Naive B cell (primary cell): ENCODE data around the gene MRM3. TPM values are rescaled to one million over a fixed set of nuclear protein-coding genes. Genes with fewer than 3 reads are reported as not detected.
A peak's percentile ranks its signal among the peaks of the same experiment; 100 is the strongest.
"Not testable (repeated sequence)": the region's sequence is repeated elsewhere in the genome, so short reads cannot be mapped to it uniquely, and the experiment has no call there.

Experiments
- ATAC-seq, 2 donors: fragments of 150-1000 bp; cut with Tn5 transposase; 2 replicates each; pipeline ENCODE4 v1.10.0; 2021; ENCODE audit warnings: low read depth in 2 of 2, mild to moderate bottlenecking in 2 of 2, moderate library complexity in 2 of 2
- DNase-seq: peaks from one replicate; pipeline ENCODE4 v3.0.0; 2022
- H3K27ac Mint-ChIP-seq, 6 donors: one replicate each; pipeline ENCODE4 v1.8.0; 2020 to 2022; ENCODE audit warnings: mild to moderate bottlenecking in 6 of 6, mixed read lengths in 6 of 6, moderate library complexity in 5 of 6, inconsistent platforms in 2 of 6
- H3K27me3 Mint-ChIP-seq, 3 donors: one replicate each; pipeline ENCODE4 v1.8.0; 2021 to 2022; ENCODE audit warnings: mixed read lengths in 3 of 3, mild to moderate bottlenecking in 1 of 3
- H3K36me3 Mint-ChIP-seq, 2 donors: one replicate each; pipeline ENCODE4 v1.8.0; 2020 to 2022; ENCODE audit warnings: mixed read lengths in 2 of 2, inconsistent platforms in 1 of 2, mild to moderate bottlenecking in 1 of 2
- H3K4me1 Mint-ChIP-seq, 3 donors: one replicate each; pipeline ENCODE4 v1.8.0; 2020 to 2022; ENCODE audit warnings: mixed read lengths in 3 of 3, inconsistent platforms in 1 of 3, mild to moderate bottlenecking in 1 of 3, moderate library complexity in 1 of 3
- H3K4me3 Mint-ChIP-seq, 8 donors: one replicate each; pipeline ENCODE4 v1.8.0; 2020 to 2022; ENCODE audit warnings: mild to moderate bottlenecking in 8 of 8, mixed read lengths in 8 of 8, moderate library complexity in 8 of 8, inconsistent platforms in 2 of 8
- H3K9me3 Mint-ChIP-seq, 7 donors: one replicate each; pipeline ENCODE4 v1.8.0; 2020 to 2022; ENCODE audit warnings: mixed read lengths in 7 of 7, mild to moderate bottlenecking in 5 of 7, inconsistent platforms in 2 of 7, moderate library complexity in 1 of 7
- polyA plus RNA-seq, 6 donors: library from polyadenylated mRNA; unstranded; fragments of 300-500 nt; fragmentation: Illumina TruSeq; gene quantifications; one replicate each; pipeline ENCODE4 v1.2.3, GENCODE V29; 2021; ENCODE audit warnings: low read depth in 6 of 6

The MRM3 gene
- polyA plus RNA-seq, 6 donors from 2014 or later: 25.2 to 61.9 (median 33.0) TPM

DNA sequence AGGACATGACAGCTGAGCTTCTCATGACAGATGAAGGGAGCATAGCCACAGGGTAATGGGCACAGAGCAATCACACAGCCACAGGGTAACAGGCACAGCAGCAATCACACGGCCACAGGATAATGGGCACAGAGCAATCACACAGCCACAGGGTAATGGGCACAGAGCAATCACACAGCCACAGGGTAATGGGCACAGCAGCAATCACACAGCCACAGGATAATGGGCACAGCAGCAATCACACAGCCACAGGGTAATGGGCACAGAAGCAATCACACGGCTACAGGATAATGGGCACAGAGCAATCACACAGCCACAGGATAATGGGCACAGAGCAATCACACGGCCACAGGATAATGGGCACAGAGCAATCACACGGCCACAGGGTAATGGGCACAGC lies 33.5 kb upstream of the MRM3 start:
- not testable (repeated sequence) for DNase-seq, H3K9me3 Mint-ChIP-seq, ATAC-seq, H3K36me3 Mint-ChIP-seq, H3K27me3 Mint-ChIP-seq, H3K27ac Mint-ChIP-seq
- Mint-ChIP-seq H3K4me3 (peak overlapping the region in 1 of 8 donors; percentile 22), H3K4me1 (peaks cover 37 to 41% (median 38%) of the 10 kb centered on the region in 3 donors)

DNA sequence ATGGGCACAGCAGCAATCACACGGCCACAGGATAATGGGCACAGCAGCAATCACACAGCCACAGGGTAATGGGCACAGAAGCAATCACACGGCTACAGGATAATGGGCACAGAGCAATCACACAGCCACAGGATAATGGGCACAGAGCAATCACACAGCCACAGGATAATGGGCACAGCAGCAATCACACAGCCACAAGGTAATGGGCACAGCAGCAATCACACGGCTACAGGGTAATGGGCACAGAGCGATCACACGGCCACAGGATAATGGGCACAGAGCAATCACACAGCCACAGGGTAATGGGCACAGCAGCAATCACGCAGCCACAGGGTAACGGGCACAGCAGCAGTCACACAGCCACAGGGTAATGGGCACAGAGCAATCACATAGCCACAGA lies 32.8 kb upstream of the MRM3 start:
- Mint-ChIP-seq H3K27ac (peak overlapping the region in 2 of 6 donors; percentile 56 to 81), H3K4me3 (peak overlapping the region in 4 of 8 donors; percentile 8 to 74 (median 44)), H3K4me1 (peaks cover 37 to 41% (median 38%) of the 10 kb centered on the region in 3 donors)
- not testable (repeated sequence) for H3K27me3 Mint-ChIP-seq, DNase-seq, H3K9me3 Mint-ChIP-seq, ATAC-seq, H3K36me3 Mint-ChIP-seq

DNA sequence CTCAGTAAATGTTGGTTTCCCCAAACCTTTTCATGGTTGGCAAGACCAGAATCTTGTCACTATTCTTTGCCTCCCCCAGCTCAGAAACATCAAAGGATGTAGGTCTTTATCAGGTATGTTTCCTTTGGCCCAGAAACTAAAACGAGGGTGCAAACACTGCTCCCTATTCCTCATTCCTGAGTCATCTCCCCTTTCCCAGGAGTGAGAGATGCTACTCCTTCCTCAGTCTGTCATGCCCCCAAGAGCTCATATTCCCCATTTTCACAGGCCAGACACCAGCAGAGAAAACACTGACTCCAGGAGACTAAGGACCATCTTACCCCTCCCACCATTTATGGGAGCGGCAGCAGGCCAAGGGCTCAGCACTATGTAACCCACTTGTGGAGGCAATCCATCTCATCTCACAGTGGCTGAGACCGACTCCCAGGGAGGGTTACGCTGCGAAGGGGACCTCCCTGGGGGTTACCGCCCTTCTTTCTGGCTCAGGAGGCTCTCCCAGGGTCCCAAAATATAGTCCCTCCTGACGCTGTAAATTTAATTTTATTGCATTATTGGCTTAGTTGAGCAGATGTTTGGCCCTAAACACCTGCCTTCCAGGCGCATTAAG lies 31.6 kb upstream of the MRM3 start:
- no peaks in the 10 kb centered on the region for H3K27me3 Mint-ChIP-seq
- peak overlapping the region; percentile 9 to 98 (median 96) for H3K27ac Mint-ChIP-seq
- DNase-seq: no peak
- peaks cover 37 to 41% (median 38%) of the 10 kb centered on the region in 3 donors for H3K4me1 Mint-ChIP-seq
- H3K4me3 Mint-ChIP-seq: peak overlapping the region; percentile 43 to 97 (median 95)
- ATAC-seq: no peak
- no peaks in the 10 kb centered on the region for H3K36me3 Mint-ChIP-seq
- no peaks in the 10 kb centered on the region for H3K9me3 Mint-ChIP-seq

DNA sequence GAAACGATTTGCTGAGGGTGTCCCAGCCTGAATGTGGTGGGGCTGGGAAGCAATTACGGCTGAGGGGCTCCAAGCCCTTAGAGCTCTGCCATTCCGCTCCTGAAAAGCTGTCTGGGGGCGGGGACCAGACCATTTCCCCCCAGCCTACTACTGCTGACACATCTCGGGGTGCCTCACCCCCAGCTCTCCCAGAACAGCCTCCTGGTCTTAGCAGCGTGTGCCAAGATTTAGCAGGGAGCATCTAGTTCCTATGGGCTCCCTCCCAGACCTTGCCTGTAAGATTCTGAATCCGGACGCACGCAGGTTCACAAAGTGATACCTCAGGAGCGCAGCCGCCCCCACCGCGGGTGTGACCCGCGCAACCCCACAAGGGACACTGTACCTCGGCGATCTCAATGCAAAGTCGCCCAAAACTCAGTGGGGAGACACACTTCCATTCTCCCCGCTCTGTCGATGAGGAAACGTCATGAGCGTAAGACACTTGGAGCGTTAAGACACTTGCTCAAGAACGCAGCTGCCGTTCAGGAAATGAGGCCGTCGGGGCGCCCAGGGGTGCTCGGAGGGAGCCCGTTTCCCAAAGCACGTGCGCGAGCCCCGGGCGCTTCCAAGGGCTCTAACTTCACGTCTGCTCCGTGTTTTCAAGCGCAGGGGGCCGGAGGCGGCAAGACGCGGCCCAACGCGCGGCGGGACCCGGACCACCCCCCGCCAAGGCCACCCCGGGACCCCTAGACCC lies 30.7 kb upstream of the MRM3 start:
- Mint-ChIP-seq H3K27me3 (no peaks in the 10 kb centered on the region), H3K27ac (peak overlapping the region; percentile 94 to 100 (median 98)), H3K4me3 (peak overlapping the region; percentile 91 to 97 (median 96)), H3K36me3 (no peaks in the 10 kb centered on the region), H3K9me3 (no peaks in the 10 kb centered on the region), H3K4me1 (peaks cover 37 to 41% (median 38%) of the 10 kb centered on the region in 3 donors)
- DNase-seq: peak; percentile 70
- ATAC-seq: peak; percentile 56 to 59

DNA sequence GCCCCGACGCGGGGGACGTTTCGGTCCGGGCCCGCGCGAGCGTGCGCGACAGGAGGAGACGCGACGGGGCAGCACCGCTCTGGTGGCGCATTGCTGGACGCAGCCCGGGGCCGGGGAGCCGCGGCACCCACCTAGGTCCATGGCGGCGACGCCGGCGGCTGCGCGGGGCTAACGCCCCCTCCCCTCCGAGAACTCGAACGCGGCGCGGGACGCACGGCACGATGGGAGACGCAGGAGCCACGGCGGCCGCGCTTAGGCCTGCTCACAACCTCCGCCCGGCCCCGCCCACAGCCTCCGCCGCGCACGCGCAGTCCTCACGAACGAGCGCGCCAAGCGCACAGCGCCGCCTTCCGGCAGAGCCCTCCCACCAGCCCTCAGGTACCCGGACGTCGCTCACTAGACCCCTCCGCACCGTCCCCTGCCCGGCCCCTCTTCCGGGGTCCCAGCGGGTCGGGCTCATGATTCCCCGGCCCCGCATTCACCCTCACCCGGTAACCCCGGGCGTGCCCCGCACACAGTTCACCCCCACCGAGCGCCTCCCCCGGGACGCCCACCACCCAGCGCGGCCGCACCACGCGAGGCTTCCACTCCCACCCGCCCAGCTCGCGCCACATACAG lies 30.0 kb upstream of the MRM3 start, which contains the start of gene GEMIN4:
Gene GEMIN4, minus strand, starts transcription at position 263 of the 618 bp plus-strand sequence. Its CDS starts 122 bp downstream, at position 141.
- peak within 1 kb of the TSS; percentile 91 to 97 (median 96) for H3K4me3 Mint-ChIP-seq
- peaks cover 37 to 41% (median 38%) of the 10 kb centered on the region in 3 donors for H3K4me1 Mint-ChIP-seq
- no peaks in the 10 kb centered on the region for H3K36me3 Mint-ChIP-seq
- no peaks in the 10 kb centered on the region for H3K9me3 Mint-ChIP-seq
- DNase-seq: peak; percentile 99
- peak; percentile 78 to 79 for ATAC-seq
- no peaks in the 10 kb centered on the region for H3K27me3 Mint-ChIP-seq
- H3K27ac Mint-ChIP-seq: peak within 1 kb of the TSS; percentile 96 to 100 (median 98)

DNA sequence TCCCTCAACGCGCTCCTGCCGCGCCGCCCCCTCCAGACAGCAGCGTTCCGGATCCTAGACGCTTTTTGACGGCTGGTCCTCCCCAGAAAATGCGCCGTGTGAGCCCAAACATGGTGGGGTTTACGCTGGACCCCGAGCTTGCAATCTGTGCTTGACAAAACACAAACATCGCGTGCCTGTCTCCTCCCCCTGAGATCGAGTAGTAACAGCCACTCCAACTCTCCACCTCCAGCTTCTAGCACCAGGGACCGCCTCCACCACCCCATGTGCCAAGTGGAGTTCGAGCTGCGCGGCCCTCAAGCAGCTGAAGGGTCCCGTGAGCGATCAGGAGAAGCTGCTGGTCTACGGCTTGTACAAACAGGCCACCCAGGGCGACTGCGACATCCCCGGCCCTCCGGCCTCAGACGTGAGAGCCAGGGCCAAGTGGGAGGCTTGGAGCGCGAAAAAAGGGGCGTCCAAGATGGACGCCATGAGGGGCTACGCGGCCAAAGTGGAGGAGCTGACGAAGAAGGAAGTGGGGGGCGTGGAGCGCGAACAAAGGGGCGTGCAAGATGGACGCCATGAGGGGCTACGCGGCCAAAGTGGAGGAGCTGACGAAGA lies 29.4 kb upstream of the MRM3 start:
- Mint-ChIP-seq H3K9me3 (no peaks in the 10 kb centered on the region), H3K4me3 (peak overlapping the region; percentile 91 to 97 (median 96)), H3K27me3 (no peaks in the 10 kb centered on the region), H3K4me1 (peaks cover 37 to 40% (median 38%) of the 10 kb centered on the region in 3 donors), H3K36me3 (no peaks in the 10 kb centered on the region), H3K27ac (peak overlapping the region; percentile 96 to 98 (median 97))
- ATAC-seq (peak; percentile 10 to 13), DNase-seq (no peak)

DNA sequence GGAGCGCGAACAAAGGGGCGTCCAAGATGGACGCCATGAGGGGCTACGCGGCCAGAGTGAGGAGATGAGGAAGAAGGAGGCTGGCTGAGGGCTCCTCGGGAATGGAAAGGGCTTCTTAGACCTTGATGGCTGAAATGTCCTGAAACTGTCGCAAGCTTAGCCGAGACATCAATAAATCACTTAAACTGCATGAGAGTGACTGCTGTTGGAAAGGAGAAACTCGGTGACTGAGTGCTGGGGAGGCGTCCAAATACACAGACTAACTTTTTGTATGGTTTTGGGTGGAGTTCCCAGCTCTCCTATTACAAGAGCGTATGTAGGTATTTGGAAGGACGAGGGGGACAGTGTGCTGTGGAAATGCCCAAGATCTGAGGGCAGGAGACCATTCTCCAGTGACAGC lies 28.7 kb upstream of the MRM3 start:
- peaks cover 31 to 33% (median 32%) of the 10 kb centered on the region in 3 donors for H3K4me1 Mint-ChIP-seq
- no peak for ATAC-seq
- peak overlapping the region in 7 of 8 donors; percentile 15 to 89 (median 80) for H3K4me3 Mint-ChIP-seq
- H3K27ac Mint-ChIP-seq: peak overlapping the region in 2 of 6 donors; percentile 26 to 87
- H3K36me3 Mint-ChIP-seq: no peaks in the 10 kb centered on the region
- no peak for DNase-seq
- H3K9me3 Mint-ChIP-seq: no peaks in the 10 kb centered on the region
- H3K27me3 Mint-ChIP-seq: no peaks in the 10 kb centered on the region

DNA sequence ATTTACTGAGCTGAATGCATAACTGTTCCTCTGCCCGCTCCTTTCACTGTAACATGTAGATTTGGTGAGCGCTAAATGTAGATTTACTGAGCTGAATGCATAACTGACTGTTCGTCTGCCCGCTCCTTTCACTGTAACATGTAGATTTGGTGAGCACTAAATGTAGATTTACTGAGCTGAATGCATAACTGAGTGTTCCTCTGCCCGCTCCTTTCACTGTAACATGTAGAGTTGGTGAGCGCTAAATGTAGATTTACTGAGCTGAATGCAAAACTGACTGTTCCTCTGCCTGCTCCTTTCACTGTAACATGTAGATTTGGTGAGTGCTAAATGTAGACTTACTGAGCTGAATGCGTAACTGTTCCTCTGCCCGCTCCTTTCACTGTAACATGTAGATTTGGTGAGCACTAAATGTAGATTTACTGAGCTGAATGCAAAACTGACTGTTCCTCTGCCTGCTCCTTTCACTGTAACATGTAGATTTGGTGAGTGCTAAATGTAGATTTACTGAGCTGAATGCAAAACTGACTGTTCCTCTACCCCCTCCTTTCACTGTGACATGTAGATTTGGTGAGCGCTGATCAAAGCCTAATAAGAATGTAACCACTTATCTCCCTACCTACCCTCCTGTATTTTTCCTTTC lies 26.7 kb upstream of the MRM3 start:
- not testable (repeated sequence) for H3K27me3 Mint-ChIP-seq, H3K36me3 Mint-ChIP-seq, DNase-seq, ATAC-seq, H3K9me3 Mint-ChIP-seq
- Mint-ChIP-seq H3K4me3 (peak overlapping the region in 1 of 8 donors; percentile 74), H3K4me1 (peaks cover 18 to 20% (median 18%) of the 10 kb centered on the region in 3 donors), H3K27ac (peak overlapping the region in 1 of 6 donors; percentile 13)

DNA sequence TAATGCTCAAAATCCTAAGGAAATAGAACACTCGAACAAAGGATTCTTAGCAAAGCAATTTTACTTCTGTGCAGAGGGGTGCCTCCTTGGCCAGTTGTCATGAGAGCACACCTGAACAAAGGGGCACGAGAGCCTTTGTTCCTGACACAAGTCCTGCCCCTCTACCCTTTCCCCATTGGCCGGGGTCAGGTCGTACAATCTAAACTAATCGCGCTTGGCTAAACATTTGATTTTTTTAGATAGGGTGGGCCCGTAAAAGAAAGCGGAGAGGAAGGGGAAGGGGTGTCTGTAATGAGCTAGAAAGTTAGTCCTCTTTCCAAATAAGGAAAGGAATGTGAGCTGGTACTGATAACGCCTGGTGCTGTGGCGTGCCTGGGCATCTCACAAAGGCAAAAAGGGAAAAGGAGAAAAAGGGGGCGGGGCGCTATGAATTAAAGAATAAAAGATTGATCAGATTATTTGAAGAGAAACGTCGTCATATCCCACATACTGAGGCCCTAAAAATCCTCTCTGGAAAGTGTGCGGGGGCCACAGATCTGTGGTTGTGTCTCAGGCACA lies 26.1 kb upstream of the MRM3 start:
- not testable (repeated sequence) for DNase-seq, ATAC-seq, H3K27me3 Mint-ChIP-seq, H3K9me3 Mint-ChIP-seq, H3K36me3 Mint-ChIP-seq
- Mint-ChIP-seq H3K27ac (peak overlapping the region in 2 of 6 donors; percentile 13 to 37), H3K4me3 (peak overlapping the region in 3 of 8 donors; percentile 38 to 74 (median 57)), H3K4me1 (peaks cover 12 to 15% (median 14%) of the 10 kb centered on the region in 3 donors)

DNA sequence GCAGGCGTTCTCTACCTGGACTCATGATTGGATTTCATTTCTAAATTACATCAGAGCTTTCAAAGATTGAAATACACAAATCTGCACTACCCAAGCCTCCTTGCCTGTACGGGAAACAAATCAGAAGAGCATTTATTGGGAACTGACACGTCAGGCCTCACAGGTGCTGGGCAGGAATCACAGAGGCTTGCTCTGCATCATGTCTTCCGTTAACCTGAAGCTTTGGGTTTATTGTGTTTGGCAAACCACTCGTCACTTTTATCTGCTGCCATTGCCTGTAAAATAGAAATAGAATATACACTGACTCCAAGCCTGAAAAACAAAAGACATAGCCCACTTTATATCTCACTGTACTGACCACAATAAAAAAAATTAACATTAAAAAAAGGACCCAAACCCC lies 22.2 kb upstream of the MRM3 start:
- no peak overlapping the region for H3K4me3 Mint-ChIP-seq
- H3K4me1 Mint-ChIP-seq: peaks cover 0 to 5% (median under 1%) of the 10 kb centered on the region in 3 donors
- H3K9me3 Mint-ChIP-seq: no peaks in the 10 kb centered on the region
- H3K27me3 Mint-ChIP-seq: no peaks in the 10 kb centered on the region
- DNase-seq (no peak), ATAC-seq (no peak)
- peaks cover 5 to 12% of the 10 kb centered on the region in 2 donors for H3K36me3 Mint-ChIP-seq
- H3K27ac Mint-ChIP-seq: no peak overlapping the region

DNA sequence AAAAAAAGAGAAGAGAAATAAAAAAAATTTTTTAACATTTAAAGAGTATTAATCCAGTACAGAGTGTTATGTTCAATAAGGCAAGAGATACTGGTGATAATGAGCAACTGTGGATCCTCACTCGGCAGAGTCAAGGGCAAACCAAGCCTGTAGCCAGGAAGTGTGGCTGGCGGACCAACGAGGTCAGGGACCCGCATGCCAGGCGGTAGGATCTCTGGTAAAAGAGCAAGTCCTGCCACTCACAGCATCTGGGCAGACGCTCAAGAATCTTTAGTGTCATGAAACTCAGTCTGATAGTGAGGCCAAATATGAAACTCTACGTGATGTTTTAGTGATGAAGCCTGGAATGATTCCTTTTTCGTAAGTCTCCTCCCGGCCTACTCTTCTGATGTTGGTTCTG lies 21.8 kb upstream of the MRM3 start:
- no peak for ATAC-seq

DNA sequence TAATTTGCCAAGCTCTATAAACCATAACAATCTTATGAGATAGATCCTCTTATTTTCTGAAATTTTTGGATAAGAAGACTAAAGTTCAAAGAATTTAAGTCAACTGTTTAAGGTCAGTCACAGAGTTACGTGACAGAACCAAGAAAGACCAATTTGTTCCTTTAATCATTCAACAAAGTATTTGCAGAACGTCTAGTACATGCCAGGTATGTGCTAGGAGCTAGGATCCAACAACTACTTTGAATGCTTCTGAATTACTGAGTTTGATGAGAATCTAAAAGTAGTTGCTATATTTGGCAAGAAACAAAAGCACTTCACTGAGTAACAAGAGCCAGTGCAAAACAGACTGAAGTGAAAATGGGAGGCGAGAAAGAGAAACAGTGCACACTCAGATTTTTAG lies 15.1 kb upstream of the MRM3 start:
- Mint-ChIP-seq H3K9me3 (no peaks in the 10 kb centered on the region), H3K36me3 (peaks cover 24 to 47% of the 10 kb centered on the region in 2 donors), H3K4me3 (no peak overlapping the region), H3K27ac (no peak overlapping the region), H3K27me3 (no peaks in the 10 kb centered on the region), H3K4me1 (peaks cover 1 to 10% (median 4%) of the 10 kb centered on the region in 3 donors)
- DNase-seq (no peak), ATAC-seq (no peak)

More for the DNA sequence above, 21.8 kb upstream of the MRM3 start:
- Mint-ChIP-seq H3K9me3 (no peaks in the 10 kb centered on the region), H3K36me3 (peaks cover 9 to 16% of the 10 kb centered on the region in 2 donors), H3K27ac (no peak overlapping the region), H3K4me1 (peaks cover 0 to 9% (median 1%) of the 10 kb centered on the region in 3 donors), H3K4me3 (no peak overlapping the region), H3K27me3 (no peaks in the 10 kb centered on the region)
- DNase-seq: no peak
